HEK293 (cell line): ENCODE measurements around the gene LRRN4CL.
"Not testable (repeated sequence)": the region's sequence is repeated elsewhere in the genome, so short reads cannot be mapped to it uniquely, and the experiment has no call there.

Source experiments
- CTCF ChIA-PET: fragments of 350-600 bp; formaldehyde crosslinking; extraction: SDS; loops from one replicate; lab custom pipeline; 2021; ENCODE audit warnings: antibody characterized with exemption; lab: Yijun Ruan, JAX
- POLR2A ChIA-PET: fragments of 300-600 bp; formaldehyde crosslinking; extraction: SDS; loops from one replicate; lab custom pipeline; 2020; ENCODE audit warnings: antibody characterized with exemption, inconsistent platforms; lab: Yijun Ruan, JAX
- H3K27ac ChIP-seq: fragments of 200-500 bp; sonication (Bioruptor generic); 2 replicates; pipeline ENCODE4 v1.5.1; 2014; ENCODE audit warnings: low read depth, low read length, control low read depth, inconsistent platforms; ENCODE audit errors: extremely low read depth
- H3K36me3 ChIP-seq, 2 experiments: fragments of 200-500 bp in 1 of 2; sonication (Bioruptor generic) in 1 of 2; 1 replicate in 1 of 2; 2 replicates in 1 of 2; pipeline ENCODE4 v1.5.1; 2014 to 2017; ENCODE audit warnings: inconsistent platforms in 2 of 2, low read length in 2 of 2; ENCODE audit not compliant: control insufficient read depth in 2 of 2, insufficient read depth in 1 of 2
- H3K4me1 ChIP-seq: fragments of 200-500 bp; sonication (Bioruptor generic); 2 replicates; pipeline ENCODE4 v1.5.1; 2014; ENCODE audit warnings: mild to moderate bottlenecking, low read length, inconsistent platforms; ENCODE audit not compliant: control insufficient read depth, insufficient read depth
- H3K4me3 ChIP-seq: 2 replicates; pipeline ENCODE4 v1.5.1; 2011; ENCODE audit warnings: low read depth, mild to moderate bottlenecking, control low read depth, low read length, moderate library complexity
- H3K9me3 ChIP-seq: fragments of 200-500 bp; sonication (Bioruptor generic); 2 replicates; pipeline ENCODE4 v1.5.1; 2014; ENCODE audit warnings: low read depth, low read length, inconsistent platforms; ENCODE audit not compliant: control insufficient read depth, insufficient read depth
- IKZF3 ChIP-seq: fragments of 450-650 bp; IDR thresholded peaks from 2 replicates; pipeline ENCODE4 v1.5.0; 2018; ENCODE audit warnings: missing biosample characterization, mild to moderate bottlenecking, missing genetic modification characterization, moderate library complexity
- OSR2 ChIP-seq: fragments of 450-650 bp; formaldehyde crosslinking; IDR thresholded peaks from 2 replicates; pipeline ENCODE4 v1.5.1; 2016; ENCODE audit warnings: missing biosample characterization, missing genetic modification characterization
- ZFHX2 ChIP-seq: fragments of 450-650 bp; formaldehyde crosslinking; conservative IDR thresholded peaks from 2 replicates; pipeline ENCODE4 v1.5.1; 2016; ENCODE audit warnings: missing biosample characterization, missing genetic modification characterization
- ZNF248 ChIP-seq: fragments of 450-650 bp; formaldehyde crosslinking; IDR thresholded peaks from 2 replicates; pipeline ENCODE4 v1.5.1; 2017; ENCODE audit warnings: missing biosample characterization, missing genetic modification characterization
- ZNF274 ChIP-seq, 2 experiments: fragments of 200-500 bp in 1 of 2; fragments of 450-650 bp in 1 of 2; sonication (Bioruptor generic) in 1 of 2; formaldehyde crosslinking in 1 of 2; IDR thresholded peaks; 2 replicates each; pipeline versions ENCODE4 v1.5.1 to v1.6.1; 2014 to 2016; ENCODE audit warnings: borderline replicate concordance in 1 of 2, inconsistent platforms in 1 of 2, low read length in 1 of 2, missing biosample characterization in 1 of 2, missing genetic modification characterization in 1 of 2
- ZNF423 ChIP-seq: fragments of 450-650 bp; formaldehyde crosslinking; IDR thresholded peaks from 2 replicates; pipeline ENCODE4 v1.5.1; 2016; ENCODE audit warnings: missing biosample characterization, missing genetic modification characterization
- ZNF658 ChIP-seq: fragments of 450-650 bp; formaldehyde crosslinking; IDR thresholded peaks from 2 replicates; pipeline ENCODE4; 2016; ENCODE audit warnings: missing biosample characterization, missing genetic modification characterization
- TF ChIP-seq, protein P1 (sequence below): fragments of 450-650 bp; formaldehyde crosslinking; IDR thresholded peaks from 2 replicates; pipeline ENCODE4 v1.5.1; 2016; ENCODE audit warnings: missing biosample characterization, missing genetic modification characterization
- TF ChIP-seq, protein P2 (sequence below): fragments of 450-650 bp; formaldehyde crosslinking; IDR thresholded peaks from 2 replicates; pipeline ENCODE4 v1.5.1; 2016; ENCODE audit warnings: missing biosample characterization, missing genetic modification characterization
- TF ChIP-seq, protein P3 (sequence below): fragments of 450-650 bp; formaldehyde crosslinking; IDR thresholded peaks from 2 replicates; pipeline ENCODE4 v1.5.1; 2016; ENCODE audit warnings: missing biosample characterization, missing genetic modification characterization
- TF ChIP-seq, protein P4 (sequence below): fragments of 450-650 bp; formaldehyde crosslinking; IDR thresholded peaks from 2 replicates; pipeline ENCODE4 v1.5.1; 2016; ENCODE audit warnings: missing biosample characterization, missing genetic modification characterization
- TF ChIP-seq, protein P5 (sequence below): fragments of 450-650 bp; IDR thresholded peaks from 2 replicates; pipeline ENCODE4 v1.5.1; 2018; ENCODE audit warnings: missing biosample characterization, mild to moderate bottlenecking, missing genetic modification characterization

Gene LRRN4CL

DNA sequence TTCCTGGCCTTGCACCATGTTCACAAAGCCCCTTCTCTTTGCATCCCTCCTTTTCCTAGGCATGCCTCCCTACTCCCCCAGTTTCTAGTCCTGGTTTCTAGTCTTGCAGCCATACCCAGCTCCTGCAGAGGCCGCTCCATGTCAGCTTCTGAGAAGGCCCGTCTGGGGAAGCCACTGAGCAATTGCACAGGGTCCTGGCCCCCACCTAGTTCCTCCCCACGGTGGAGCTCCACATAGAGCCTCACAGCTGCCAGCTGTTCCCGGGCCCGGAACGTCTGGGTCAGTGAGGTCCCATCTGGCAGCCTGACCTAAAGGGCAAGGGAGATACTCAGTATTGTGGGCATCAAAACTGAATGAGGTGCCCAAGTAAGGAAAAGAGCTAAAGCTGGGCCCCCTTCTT, 12.6 kb downstream of the LRRN4CL start:
- CTCF ChIA-PET, result interaction anchor here (0.5 to 3.0 kb wide), 7 partner anchors 11 to 214 kb away, joined by 3 to 10 read pairs (median 4); partner anchors contain the start of genes C11orf98 and CSKMT
- TF ChIP-seq, protein P1, sequence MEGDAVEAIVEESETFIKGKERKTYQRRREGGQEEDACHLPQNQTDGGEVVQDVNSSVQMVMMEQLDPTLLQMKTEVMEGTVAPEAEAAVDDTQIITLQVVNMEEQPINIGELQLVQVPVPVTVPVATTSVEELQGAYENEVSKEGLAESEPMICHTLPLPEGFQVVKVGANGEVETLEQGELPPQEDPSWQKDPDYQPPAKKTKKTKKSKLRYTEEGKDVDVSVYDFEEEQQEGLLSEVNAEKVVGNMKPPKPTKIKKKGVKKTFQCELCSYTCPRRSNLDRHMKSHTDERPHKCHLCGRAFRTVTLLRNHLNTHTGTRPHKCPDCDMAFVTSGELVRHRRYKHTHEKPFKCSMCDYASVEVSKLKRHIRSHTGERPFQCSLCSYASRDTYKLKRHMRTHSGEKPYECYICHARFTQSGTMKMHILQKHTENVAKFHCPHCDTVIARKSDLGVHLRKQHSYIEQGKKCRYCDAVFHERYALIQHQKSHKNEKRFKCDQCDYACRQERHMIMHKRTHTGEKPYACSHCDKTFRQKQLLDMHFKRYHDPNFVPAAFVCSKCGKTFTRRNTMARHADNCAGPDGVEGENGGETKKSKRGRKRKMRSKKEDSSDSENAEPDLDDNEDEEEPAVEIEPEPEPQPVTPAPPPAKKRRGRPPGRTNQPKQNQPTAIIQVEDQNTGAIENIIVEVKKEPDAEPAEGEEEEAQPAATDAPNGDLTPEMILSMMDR, result 0 out of 2 replicates have a peak, but pooled peaks have one; percentile 21
- no peak for TF ChIP-seq ZNF658
- TF ChIP-seq ZNF274 (IDR thresholded peaks at IDR 0.05; ENCODE audit: low read length), result no peak
- no peak for TF ChIP-seq ZNF274 (tag by site-specific recombination; IDR thresholded peaks at IDR 0.05; ENCODE audit: borderline replicate concordance)
- TF ChIP-seq ZNF248 (tag by site-specific recombination), result no peak
- peaks cover 3 to 44% of the 10 kb centered on the region in 2 experiments; a peak in 2 of 3 replicates for H3K36me3 ChIP-seq
- no peak overlapping the region for H3K4me3 ChIP-seq
- H3K4me1 ChIP-seq, result peaks cover 8% of the 10 kb centered on the region
- POLR2A ChIA-PET, result interaction anchor here (0.8 to 7.2 kb wide), 9 partner anchors 10 to 111 kb away, joined by 3 to 67 read pairs (median 5); partner anchors contain the start of genes B3GAT3, C11orf98, CSKMT and EEF1G
- no peaks in the 10 kb centered on the region for H3K9me3 ChIP-seq
- 0 out of 2 replicates have a peak overlapping the region, but pooled peaks have one; percentile 2 for H3K27ac ChIP-seq

DNA sequence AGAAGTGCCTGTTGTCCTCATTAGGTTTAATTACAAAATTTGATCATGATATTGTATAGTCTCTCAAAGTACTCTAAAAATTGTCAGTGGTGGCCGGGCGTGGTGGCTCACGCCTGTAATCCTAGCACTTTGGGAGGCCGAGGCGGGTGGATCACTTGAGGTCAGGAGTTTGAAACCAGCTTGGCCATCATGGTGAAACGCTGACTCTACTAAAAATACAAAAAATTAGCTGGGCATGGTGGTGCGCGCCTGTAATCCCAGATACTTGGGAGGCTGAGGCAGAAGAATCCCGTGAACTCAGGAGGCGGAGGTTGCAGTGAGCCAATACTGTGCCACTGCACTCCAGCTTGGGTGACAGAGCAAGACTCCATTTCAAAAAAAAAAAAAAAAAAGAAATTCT, 13.9 kb downstream of the LRRN4CL start:
- H3K36me3 ChIP-seq, result peaks cover 3 to 44% of the 10 kb centered on the region in 2 experiments; a peak in 2 of 3 replicates
- ChIA-PET CTCF (interaction anchor here (0.6 to 3.0 kb wide), 3 partner anchors 10 to 1063 kb away, joined by 3 to 10 read pairs (median 3); partner anchors contain the start of genes C11orf98 and CSKMT), POLR2A (interaction anchor here (0.6 to 7.2 kb wide), 7 partner anchors 8 to 706 kb away, joined by 3 to 67 read pairs (median 3); partner anchors contain the start of genes C11orf98, CSKMT and INTS5)
- not testable (repeated sequence) for H3K4me1 ChIP-seq, H3K4me3 ChIP-seq, H3K27ac ChIP-seq, H3K9me3 ChIP-seq

DNA sequence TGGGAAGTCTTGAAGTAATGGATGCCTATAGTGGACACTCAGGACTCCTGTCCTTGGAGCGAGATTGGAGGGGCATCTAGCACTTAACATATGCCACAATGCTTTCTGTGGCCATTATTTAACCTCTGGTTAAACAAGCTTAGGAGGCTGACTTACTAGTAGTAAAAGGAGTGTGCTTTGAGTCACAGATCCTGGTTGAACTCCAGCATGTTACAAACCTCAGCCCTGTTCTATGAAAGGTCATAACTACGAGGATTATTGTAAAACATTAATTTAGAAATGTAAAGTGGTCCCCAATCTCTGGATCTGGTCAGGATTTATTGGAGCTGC, 16.2 kb downstream of the LRRN4CL start:
- TF ChIP-seq ZFHX2 (tag by site-specific recombination) (no peak), IKZF3 (tag by site-specific recombination) (no peak)
- TF ChIP-seq, protein P2, sequence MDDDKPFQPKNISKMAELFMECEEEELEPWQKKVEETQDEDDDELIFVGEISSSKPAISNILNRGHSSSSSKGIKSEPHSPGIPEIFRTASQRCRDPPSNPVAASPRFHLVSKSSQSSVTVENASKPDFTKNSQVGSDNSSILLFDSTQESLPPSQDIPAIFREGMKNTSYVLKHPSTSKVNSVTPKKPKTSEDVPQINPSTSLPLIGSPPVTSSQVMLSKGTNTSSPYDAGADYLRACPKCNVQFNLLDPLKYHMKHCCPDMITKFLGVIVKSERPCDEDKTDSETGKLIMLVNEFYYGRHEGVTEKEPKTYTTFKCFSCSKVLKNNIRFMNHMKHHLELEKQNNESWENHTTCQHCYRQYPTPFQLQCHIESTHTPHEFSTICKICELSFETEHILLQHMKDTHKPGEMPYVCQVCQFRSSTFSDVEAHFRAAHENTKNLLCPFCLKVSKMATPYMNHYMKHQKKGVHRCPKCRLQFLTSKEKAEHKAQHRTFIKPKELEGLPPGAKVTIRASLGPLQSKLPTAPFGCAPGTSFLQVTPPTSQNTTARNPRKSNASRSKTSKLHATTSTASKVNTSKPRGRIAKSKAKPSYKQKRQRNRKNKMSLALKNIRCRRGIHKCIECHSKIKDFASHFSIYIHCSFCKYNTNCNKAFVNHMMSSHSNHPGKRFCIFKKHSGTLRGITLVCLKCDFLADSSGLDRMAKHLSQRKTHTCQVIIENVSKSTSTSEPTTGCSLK (tag by site-specific recombination), result no peak
- Histone ChIP-seq H3K9me3 (no peaks in the 10 kb centered on the region), H3K27ac (no peak overlapping the region; the same call in 1 of the 2 replicates), H3K4me1 (peaks cover 8% of the 10 kb centered on the region), H3K4me3 (no peak overlapping the region), H3K36me3 (peaks cover 3 to 51% of the 10 kb centered on the region in 2 experiments; a peak in 2 of 3 replicates)
- ChIA-PET POLR2A (interaction anchor here (0.6 to 7.2 kb wide), 12 partner anchors 8 to 279 kb away, joined by 3 to 72 read pairs (median 7); partner anchors contain the start of genes B3GAT3, BSCL2, C11orf98 and CSKMT), CTCF (interaction anchor here (0.7 to 2.4 kb wide), 5 partner anchors 21 to 280 kb away, joined by 3 to 8 read pairs (median 5); partner anchors contain the start of gene TAF6L)

DNA sequence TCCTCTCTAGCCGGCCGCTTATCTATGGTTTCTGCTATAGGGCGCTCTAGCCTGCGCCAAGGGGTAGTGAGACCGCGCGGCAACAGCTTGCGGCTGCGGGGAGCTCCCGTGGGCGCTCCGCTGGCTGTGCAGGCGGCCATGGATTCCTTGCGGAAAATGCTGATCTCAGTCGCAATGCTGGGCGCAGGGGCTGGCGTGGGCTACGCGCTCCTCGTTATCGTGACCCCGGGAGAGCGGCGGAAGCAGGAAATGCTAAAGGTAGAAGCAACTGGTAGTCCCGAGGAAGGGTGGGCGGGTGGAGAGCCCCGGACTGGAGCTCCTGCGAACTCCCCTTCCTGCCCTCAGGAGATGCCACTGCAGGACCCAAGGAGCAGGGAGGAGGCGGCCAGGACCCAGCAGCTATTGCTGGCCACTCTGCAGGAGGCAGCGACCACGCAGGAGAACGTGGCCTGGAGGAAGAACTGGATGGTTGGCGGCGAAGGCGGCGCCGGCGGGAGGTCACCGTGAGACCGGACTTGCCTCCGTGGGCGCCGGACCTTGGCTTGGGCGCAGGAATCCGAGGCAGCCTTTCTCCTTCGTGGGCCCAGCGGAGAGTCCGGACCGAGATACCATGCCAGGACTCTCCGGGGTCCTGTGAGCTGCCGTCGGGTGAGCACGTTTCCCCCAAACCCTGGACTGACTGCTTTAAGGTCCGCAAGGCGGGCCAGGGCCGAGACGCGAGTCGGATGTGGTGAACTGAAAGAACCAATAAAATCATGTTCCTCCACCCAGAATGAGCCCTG, 17.5 kb downstream of the LRRN4CL start, which contains the start of the genes LBHD1 and UQCC3:
TSS of gene LBHD1 (minus strand) at position 660 of the 782 bp plus-strand sequence. CDS start 2,236 bp downstream, outside the sequence.
TSS of gene UQCC3 (plus strand) at position 66 of the 782 bp plus-strand sequence. CDS start at position 139, 73 bp downstream.
- peak within 1 kb of the TSS; percentile 65 for H3K27ac ChIP-seq
- H3K36me3 ChIP-seq, result peaks cover 3 to 46% of the 10 kb centered on the region in 2 experiments; a peak in 2 of 3 replicates
- H3K4me1 ChIP-seq, result no peaks in the 10 kb centered on the region
- no peaks in the 10 kb centered on the region for H3K9me3 ChIP-seq
- ChIA-PET CTCF (interaction anchor here (0.6 to 2.4 kb wide), 7 partner anchors 9 to 1658 kb away, joined by 3 to 8 read pairs (median 3); partner anchors contain the start of gene TRMT112), POLR2A (interaction anchor here (0.6 to 7.2 kb wide), 44 partner anchors 8 to 216 kb away, joined by 3 to 72 read pairs (median 7); partner anchors contain the start of genes AHNAK, B3GAT3, BSCL2 and C11orf98)
- peak within 1 kb of the TSS; percentile 84 for H3K4me3 ChIP-seq
- TF ChIP-seq, protein P3, sequence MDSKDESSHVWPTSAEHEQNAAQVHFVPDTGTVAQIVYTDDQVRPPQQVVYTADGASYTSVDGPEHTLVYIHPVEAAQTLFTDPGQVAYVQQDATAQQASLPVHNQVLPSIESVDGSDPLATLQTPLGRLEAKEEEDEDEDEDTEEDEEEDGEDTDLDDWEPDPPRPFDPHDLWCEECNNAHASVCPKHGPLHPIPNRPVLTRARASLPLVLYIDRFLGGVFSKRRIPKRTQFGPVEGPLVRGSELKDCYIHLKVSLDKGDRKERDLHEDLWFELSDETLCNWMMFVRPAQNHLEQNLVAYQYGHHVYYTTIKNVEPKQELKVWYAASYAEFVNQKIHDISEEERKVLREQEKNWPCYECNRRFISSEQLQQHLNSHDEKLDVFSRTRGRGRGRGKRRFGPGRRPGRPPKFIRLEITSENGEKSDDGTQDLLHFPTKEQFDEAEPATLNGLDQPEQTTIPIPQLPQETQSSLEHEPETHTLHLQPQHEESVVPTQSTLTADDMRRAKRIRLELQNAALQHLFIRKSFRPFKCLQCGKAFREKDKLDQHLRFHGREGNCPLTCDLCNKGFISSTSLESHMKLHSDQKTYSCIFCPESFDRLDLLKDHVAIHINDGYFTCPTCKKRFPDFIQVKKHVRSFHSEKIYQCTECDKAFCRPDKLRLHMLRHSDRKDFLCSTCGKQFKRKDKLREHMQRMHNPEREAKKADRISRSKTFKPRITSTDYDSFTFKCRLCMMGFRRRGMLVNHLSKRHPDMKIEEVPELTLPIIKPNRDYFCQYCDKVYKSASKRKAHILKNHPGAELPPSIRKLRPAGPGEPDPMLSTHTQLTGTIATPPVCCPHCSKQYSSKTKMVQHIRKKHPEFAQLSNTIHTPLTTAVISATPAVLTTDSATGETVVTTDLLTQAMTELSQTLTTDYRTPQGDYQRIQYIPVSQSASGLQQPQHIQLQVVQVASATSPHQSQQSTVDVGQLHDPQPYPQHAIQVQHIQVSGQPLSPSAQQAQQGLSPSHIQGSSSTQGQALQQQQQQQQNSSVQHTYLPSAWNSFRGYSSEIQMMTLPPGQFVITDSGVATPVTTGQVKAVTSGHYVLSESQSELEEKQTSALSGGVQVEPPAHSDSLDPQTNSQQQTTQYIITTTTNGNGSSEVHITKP, result peak; percentile 9; the same call in 1 of the 2 replicates
- TF ChIP-seq OSR2 (tag by site-specific recombination) (peak; percentile 39; the same call in 1 of the 2 replicates), ZNF423 (tag by site-specific recombination) (peak; percentile 30; the same call in 1 of the 2 replicates)
- TF ChIP-seq, protein P4, sequence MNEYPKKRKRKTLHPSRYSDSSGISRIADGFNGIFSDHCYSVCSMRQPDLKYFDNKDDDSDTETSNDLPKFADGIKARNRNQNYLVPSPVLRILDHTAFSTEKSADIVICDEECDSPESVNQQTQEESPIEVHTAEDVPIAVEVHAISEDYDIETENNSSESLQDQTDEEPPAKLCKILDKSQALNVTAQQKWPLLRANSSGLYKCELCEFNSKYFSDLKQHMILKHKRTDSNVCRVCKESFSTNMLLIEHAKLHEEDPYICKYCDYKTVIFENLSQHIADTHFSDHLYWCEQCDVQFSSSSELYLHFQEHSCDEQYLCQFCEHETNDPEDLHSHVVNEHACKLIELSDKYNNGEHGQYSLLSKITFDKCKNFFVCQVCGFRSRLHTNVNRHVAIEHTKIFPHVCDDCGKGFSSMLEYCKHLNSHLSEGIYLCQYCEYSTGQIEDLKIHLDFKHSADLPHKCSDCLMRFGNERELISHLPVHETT, result peak; percentile 62; the same call in 1 of the 2 replicates
- TF ChIP-seq, protein P5, sequence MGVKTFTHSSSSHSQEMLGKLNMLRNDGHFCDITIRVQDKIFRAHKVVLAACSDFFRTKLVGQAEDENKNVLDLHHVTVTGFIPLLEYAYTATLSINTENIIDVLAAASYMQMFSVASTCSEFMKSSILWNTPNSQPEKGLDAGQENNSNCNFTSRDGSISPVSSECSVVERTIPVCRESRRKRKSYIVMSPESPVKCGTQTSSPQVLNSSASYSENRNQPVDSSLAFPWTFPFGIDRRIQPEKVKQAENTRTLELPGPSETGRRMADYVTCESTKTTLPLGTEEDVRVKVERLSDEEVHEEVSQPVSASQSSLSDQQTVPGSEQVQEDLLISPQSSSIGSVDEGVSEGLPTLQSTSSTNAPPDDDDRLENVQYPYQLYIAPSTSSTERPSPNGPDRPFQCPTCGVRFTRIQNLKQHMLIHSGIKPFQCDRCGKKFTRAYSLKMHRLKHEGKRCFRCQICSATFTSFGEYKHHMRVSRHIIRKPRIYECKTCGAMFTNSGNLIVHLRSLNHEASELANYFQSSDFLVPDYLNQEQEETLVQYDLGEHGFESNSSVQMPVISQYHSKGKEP (tag by site-specific recombination), result no peak
